GM12874 (cell line): ENCODE data around the gene CRYGA.

ENCODE experiments used
- CTCF ChIP-seq: IDR thresholded peaks from 2 replicates; pipeline ENCODE4 v1.5.1; 2011; ENCODE audit warnings: low read depth, mild to moderate bottlenecking, control low read depth, low read length, moderate library complexity; ENCODE audit not compliant: insufficient read depth

The CRYGA gene

GRCh38 chr2:208163489-208163888, at the start of gene CRYGA:
TSS of gene CRYGA (minus strand) at chr2:208163589. CDS start at chr2:208163556, 33 bp downstream.
- TF ChIP-seq CTCF: no peak

GRCh38 chr2:208210688-208211451, 47.5 kb upstream of the CRYGA start:
- TF ChIP-seq CTCF: no peak

- TF ChIP-seq CTCF: no peak
Measured at GRCh38 chr2:208208335-208209085, 45.1 kb upstream of the CRYGA start.

GRCh38 chr2:208207769-208208168, 44.4 kb upstream of the CRYGA start:
- no peak for TF ChIP-seq CTCF

- no peak for TF ChIP-seq CTCF
Measured at GRCh38 chr2:208204166-208204565, 40.8 kb upstream of the CRYGA start.

- no peak for TF ChIP-seq CTCF
Measured at GRCh38 chr2:208195531-208195930, 32.1 kb upstream of the CRYGA start.

- no peak for TF ChIP-seq CTCF
Measured at GRCh38 chr2:208192611-208193236, 29.3 kb upstream of the CRYGA start.
